ENCODE data around the gene PSMG4. TPM values are rescaled to one million over a fixed set of nuclear protein-coding genes. Genes with fewer than 3 reads are reported as not detected.

Gene PSMG4
- total RNA-seq, 1 experiment from 2014 or later: 29.3 TPM

GRCh38 chr6:3231247-3232016, 27.3 kb upstream of the PSMG4 start:
- Histone ChIP-seq H3K4ac (ENCODE audit: low read depth, low read length) (no peak overlapping the region), H3K79me1 (ENCODE audit: insufficient read depth, low read depth, low read length, poor library complexity, severe bottlenecking) (no peaks in the 10 kb centered on the region), H3K23me2 (ENCODE audit: insufficient read length, low read depth, low read length, poor library complexity, severe bottlenecking) (peaks cover 41% of the 10 kb centered on the region), H2BK120ac (ENCODE audit: low read depth, low read length, poor library complexity, severe bottlenecking) (no peak overlapping the region), H2AFZ (ENCODE audit: low read length) (no peak overlapping the region), H4K8ac (replicated peaks; ENCODE audit: insufficient read length, low read depth, low read length) (no peak overlapping the region), H3K9me3 (ENCODE audit: control insufficient read depth, low read depth, low read length) (no peaks in the 10 kb centered on the region), H3K14ac (ENCODE audit: insufficient read depth, low read length) (peak overlapping the region; percentile 51; the same call in 1 of the 2 replicates), H4K5ac (ENCODE audit: insufficient read length, low read depth, low read length) (no peak overlapping the region), H2BK20ac (ENCODE audit: low read depth, low read length, poor library complexity, severe bottlenecking) (no peak overlapping the region), H2BK5ac (ENCODE audit: insufficient read length, low read length) (no peak overlapping the region), H3T11ph (ENCODE audit: low read length) (no peak overlapping the region), H3K27ac (ENCODE audit: insufficient read length, low read depth, low read length) (no peak overlapping the region), H3K4me1 (ENCODE audit: insufficient read depth, low read length) (peaks cover 11% of the 10 kb centered on the region; the same call in 1 of the 2 replicates), H4K20me1 (ENCODE audit: control insufficient read depth, insufficient read depth, insufficient read length) (no peaks in the 10 kb centered on the region), H3K79me2 (ENCODE audit: insufficient read depth, low read length) (peaks cover 10% of the 10 kb centered on the region; the same call in 1 of the 2 replicates), H3K9ac (ENCODE audit: extremely low read depth, insufficient read length, low read length) (peak overlapping the region; percentile 57), H2AK5ac (ENCODE audit: insufficient read length, low read length) (no peak overlapping the region), H2BK12ac (ENCODE audit: insufficient read length, low read depth, low read length) (no peak overlapping the region), H3K4me2 (ENCODE audit: insufficient read depth, insufficient read length, low read length) (peak overlapping the region; percentile 67), H3K23ac (ENCODE audit: insufficient read length, low read depth, low read length) (no peak overlapping the region), H2BK15ac (ENCODE audit: low read depth, low read length) (no peak overlapping the region), H3K56ac (ENCODE audit: insufficient read length, low read depth, low read length) (no peak overlapping the region), H3K27me3 (ENCODE audit: insufficient read depth, low read length) (no peaks in the 10 kb centered on the region; the same call in 1 of the 2 replicates), H4K91ac (ENCODE audit: insufficient read length, low read depth, low read length) (no peak overlapping the region), H3K18ac (ENCODE audit: insufficient read length, low read depth, low read length) (peak overlapping the region; percentile 66)
- DNase-seq: peak; percentile 75
- WGBS (ENCODE audit: extremely low coverage, insufficient read length, low lambda C conversion rate): no CpG with 5 or more reads among the region's 47 CpGs
- H3K4me3 Mint-ChIP-seq: peak overlapping the region; percentile 75 to 92
- TF ChIP-seq CTCF (conservative IDR thresholded peaks at IDR 0.05): no peak
- H3K9me3 Mint-ChIP-seq: peaks cover 0 to 2% of the 10 kb centered on the region in 2 experiments; a peak in 1 of 5 replicates
- H3K4me1 Mint-ChIP-seq: peaks cover 49 to 51% of the 10 kb centered on the region in 2 experiments
- H3K27me3 Mint-ChIP-seq (ENCODE audit: low read depth): peaks cover 43% of the 10 kb centered on the region
- peaks cover 0 to 2% (median 2%) of the 10 kb centered on the region in 3 experiments; a peak in 5 of 7 replicates for H3K36me3 Mint-ChIP-seq (ENCODE audit: insufficient read depth in 1 of 3, low read depth in 3 of 3)
- H3K27ac Mint-ChIP-seq: peak overlapping the region in 2 of 3 experiments; percentile 3 to 4; a peak in 4 of 7 replicates
